ENCODE data around the gene SUSD5.

DNA sequence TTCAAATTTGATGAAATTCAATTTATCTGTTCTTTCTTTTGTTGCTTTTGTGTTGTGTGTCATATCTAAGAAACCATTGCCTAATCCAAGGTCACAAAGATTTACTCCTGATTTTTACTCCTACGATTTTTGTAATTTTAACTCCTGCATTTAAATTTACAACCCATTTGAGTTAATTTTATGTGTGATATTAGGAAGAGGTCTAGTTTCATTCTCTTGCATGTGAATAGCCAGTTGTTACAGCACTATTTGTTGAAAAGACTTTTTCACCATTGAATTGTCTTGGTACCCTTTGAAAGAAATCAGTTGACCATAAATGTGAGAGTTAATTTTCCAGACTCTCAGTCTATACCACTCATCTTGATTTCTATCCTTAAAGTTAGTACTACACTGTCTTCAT, 80.9 kb downstream of the SUSD5 start:
- TF ChIP-seq, protein P1, sequence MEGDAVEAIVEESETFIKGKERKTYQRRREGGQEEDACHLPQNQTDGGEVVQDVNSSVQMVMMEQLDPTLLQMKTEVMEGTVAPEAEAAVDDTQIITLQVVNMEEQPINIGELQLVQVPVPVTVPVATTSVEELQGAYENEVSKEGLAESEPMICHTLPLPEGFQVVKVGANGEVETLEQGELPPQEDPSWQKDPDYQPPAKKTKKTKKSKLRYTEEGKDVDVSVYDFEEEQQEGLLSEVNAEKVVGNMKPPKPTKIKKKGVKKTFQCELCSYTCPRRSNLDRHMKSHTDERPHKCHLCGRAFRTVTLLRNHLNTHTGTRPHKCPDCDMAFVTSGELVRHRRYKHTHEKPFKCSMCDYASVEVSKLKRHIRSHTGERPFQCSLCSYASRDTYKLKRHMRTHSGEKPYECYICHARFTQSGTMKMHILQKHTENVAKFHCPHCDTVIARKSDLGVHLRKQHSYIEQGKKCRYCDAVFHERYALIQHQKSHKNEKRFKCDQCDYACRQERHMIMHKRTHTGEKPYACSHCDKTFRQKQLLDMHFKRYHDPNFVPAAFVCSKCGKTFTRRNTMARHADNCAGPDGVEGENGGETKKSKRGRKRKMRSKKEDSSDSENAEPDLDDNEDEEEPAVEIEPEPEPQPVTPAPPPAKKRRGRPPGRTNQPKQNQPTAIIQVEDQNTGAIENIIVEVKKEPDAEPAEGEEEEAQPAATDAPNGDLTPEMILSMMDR (IDR thresholded peaks at IDR 0.05) = no peak
- no peak for TF ChIP-seq POLR2A (IDR thresholded peaks at IDR 0.05)
